ENCODE results near the gene FASTK.

DNA sequence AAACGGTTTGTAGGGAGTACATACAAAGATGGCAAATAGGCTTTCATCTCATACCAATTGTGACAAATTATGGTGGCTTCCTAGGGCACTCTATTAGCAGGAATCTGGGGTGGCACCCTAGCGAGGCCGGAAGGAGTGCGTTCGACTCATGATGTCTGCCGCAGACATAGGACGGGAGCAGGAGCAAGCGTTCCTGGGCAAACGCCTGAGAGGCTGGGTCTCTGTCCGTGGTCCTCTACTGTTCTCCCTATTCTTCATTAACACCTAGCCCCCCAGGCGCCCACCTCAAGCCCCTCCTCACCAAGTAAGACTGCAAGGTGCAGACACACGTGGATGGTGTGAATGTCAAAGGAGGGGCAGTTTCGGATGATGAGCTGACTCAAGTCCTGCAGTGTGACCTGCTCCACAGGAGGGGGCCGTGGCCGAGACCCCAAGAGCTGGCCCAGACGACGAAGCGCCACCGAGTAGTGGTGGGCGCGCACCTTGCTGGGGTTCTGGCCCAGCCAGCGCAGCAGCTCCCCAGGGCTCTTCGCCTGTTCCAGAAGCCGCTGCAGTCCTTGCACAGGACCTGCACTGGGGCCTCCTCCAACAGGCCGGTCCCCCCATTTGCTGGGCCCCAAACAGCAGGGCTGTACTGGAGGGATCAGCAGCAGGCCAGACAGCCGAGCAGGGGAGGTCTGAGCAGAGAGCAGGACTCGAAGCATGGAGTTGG, 1.3 kb downstream of the FASTK start:
- TF ChIP-seq, protein P1, sequence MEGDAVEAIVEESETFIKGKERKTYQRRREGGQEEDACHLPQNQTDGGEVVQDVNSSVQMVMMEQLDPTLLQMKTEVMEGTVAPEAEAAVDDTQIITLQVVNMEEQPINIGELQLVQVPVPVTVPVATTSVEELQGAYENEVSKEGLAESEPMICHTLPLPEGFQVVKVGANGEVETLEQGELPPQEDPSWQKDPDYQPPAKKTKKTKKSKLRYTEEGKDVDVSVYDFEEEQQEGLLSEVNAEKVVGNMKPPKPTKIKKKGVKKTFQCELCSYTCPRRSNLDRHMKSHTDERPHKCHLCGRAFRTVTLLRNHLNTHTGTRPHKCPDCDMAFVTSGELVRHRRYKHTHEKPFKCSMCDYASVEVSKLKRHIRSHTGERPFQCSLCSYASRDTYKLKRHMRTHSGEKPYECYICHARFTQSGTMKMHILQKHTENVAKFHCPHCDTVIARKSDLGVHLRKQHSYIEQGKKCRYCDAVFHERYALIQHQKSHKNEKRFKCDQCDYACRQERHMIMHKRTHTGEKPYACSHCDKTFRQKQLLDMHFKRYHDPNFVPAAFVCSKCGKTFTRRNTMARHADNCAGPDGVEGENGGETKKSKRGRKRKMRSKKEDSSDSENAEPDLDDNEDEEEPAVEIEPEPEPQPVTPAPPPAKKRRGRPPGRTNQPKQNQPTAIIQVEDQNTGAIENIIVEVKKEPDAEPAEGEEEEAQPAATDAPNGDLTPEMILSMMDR (conservative IDR thresholded peaks at IDR 0.05): no peak
- TF ChIP-seq ZFX (IDR thresholded peaks at IDR 0.05): no peak
